Activated CD4-positive, alpha-beta T cell treated with anti-CD3 and anti-CD28 coated beads, Interleukin-2, amount 10 ng/mL, durations not matched to agents 24 days and 14 days (primary cell): ENCODE data around the gene ATXN7L1. TPM values are rescaled to one million over a fixed set of nuclear protein-coding genes. Genes with fewer than 3 reads are reported as not detected.

Experiments used
- DNase-seq: peaks from one replicate; pipeline ENCODE4 v3.0.0; 2022
- H3K27ac Mint-ChIP-seq: one replicate; pipeline ENCODE4 v1.8.0; 2022; ENCODE audit warnings: mild to moderate bottlenecking, mixed read lengths
- H3K27me3 Mint-ChIP-seq: one replicate; pipeline ENCODE4 v1.8.0; 2022; ENCODE audit warnings: mixed read lengths
- H3K36me3 Mint-ChIP-seq: one replicate; pipeline ENCODE4 v1.8.0; 2022; ENCODE audit warnings: low read depth, mild to moderate bottlenecking, mixed read lengths
- H3K4me1 Mint-ChIP-seq: one replicate; pipeline ENCODE4 v1.8.0; 2021; ENCODE audit warnings: mixed read lengths
- H3K4me3 Mint-ChIP-seq: one replicate; pipeline ENCODE4 v1.8.0; 2022; ENCODE audit warnings: mild to moderate bottlenecking, moderate library complexity, mixed read lengths
- H3K9me3 Mint-ChIP-seq: one replicate; pipeline ENCODE4 v1.8.0; 2021; ENCODE audit warnings: mixed read lengths
- intact Hi-C: fragments of 100-400 bp; cut with micrococcal nuclease; formaldehyde crosslinking; loops from one replicate; pipeline ENCODE4 v1.15.1; 2023
- total RNA-seq: library from RNA; stranded (reverse); gene quantifications from 2 replicates; pipeline ENCODE4 v1.2.3, GENCODE V29; 2022

ATXN7L1 gene
- total RNA-seq, 1 donor from 2014 or later = 8.5 TPM

- H3K4me3 Mint-ChIP-seq = peak overlapping the region; percentile 90
- peaks cover 7% of the 10 kb centered on the region for H3K36me3 Mint-ChIP-seq
- peaks cover 2% of the 10 kb centered on the region for H3K27me3 Mint-ChIP-seq
- peaks cover 52% of the 10 kb centered on the region for H3K4me1 Mint-ChIP-seq
- intact Hi-C loops = loop anchor here (1.0 to 5.0 kb wide), 2 partner anchors 12 to 128 kb away; no protein-coding TSS in a partner anchor
- no peaks in the 10 kb centered on the region for H3K9me3 Mint-ChIP-seq
- peak; percentile 81 for DNase-seq
- H3K27ac Mint-ChIP-seq = peak overlapping the region; percentile 93
Observed at GRCh38 chr7:105678811-105679495, 197.4 kb downstream of the ATXN7L1 start.

GRCh38 chr7:105677817-105678573 is 198.4 kb downstream of the ATXN7L1 start:
- peak overlapping the region; percentile 93 for H3K27ac Mint-ChIP-seq
- peak overlapping the region; percentile 90 for H3K4me3 Mint-ChIP-seq
- peaks cover 58% of the 10 kb centered on the region for H3K4me1 Mint-ChIP-seq
- DNase-seq = peak; percentile 88
- H3K27me3 Mint-ChIP-seq = no peaks in the 10 kb centered on the region
- intact Hi-C loops = loop anchor here (1.0 to 5.0 kb wide), 3 partner anchors 13 to 344 kb away; no protein-coding TSS in a partner anchor
- H3K9me3 Mint-ChIP-seq = no peaks in the 10 kb centered on the region
- peaks cover 7% of the 10 kb centered on the region for H3K36me3 Mint-ChIP-seq

DNA sequence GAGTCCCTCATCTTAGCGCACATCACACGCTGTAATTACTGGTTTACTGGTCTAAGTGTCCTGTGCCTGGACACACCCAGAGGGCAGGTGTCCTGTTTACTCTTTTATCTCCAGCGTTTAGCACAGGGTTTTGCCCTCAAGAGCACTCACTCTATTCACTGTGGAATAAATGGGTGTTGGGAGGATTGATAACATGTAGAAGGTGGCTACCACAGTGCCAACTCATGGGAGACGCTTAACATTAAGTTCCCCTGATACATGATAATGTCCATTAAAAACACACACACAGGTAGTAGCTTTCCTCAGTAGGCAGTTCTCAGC is 199.0 kb downstream of the ATXN7L1 start:
- Mint-ChIP-seq H3K27ac (peak overlapping the region; percentile 93), H3K4me1 (peaks cover 62% of the 10 kb centered on the region)

GRCh38 chr7:105675934-105676371 is 200.4 kb downstream of the ATXN7L1 start:
- H3K36me3 Mint-ChIP-seq = peaks cover 7% of the 10 kb centered on the region
- no peaks in the 10 kb centered on the region for H3K27me3 Mint-ChIP-seq
- DNase-seq = peak; percentile 77
- peaks cover 60% of the 10 kb centered on the region for H3K4me1 Mint-ChIP-seq
- intact Hi-C loops = loop anchor here (5.0 kb wide), 1 partner anchor 131 kb away; no protein-coding TSS in a partner anchor
- H3K27ac Mint-ChIP-seq = peak overlapping the region; percentile 66
- peak overlapping the region; percentile 62 for H3K4me3 Mint-ChIP-seq
- H3K9me3 Mint-ChIP-seq = no peaks in the 10 kb centered on the region

More for the DNA sequence above, 199.0 kb downstream of the ATXN7L1 start:
- intact Hi-C loops = loop anchor here (1.0 to 5.0 kb wide), 2 partner anchors 130 to 345 kb away; no protein-coding TSS in a partner anchor
- Mint-ChIP-seq H3K4me3 (peak overlapping the region; percentile 90), H3K27me3 (no peaks in the 10 kb centered on the region), H3K9me3 (no peaks in the 10 kb centered on the region), H3K36me3 (peaks cover 7% of the 10 kb centered on the region)
- DNase-seq = no peak

GRCh38 chr7:105674200-105674920 is 202.0 kb downstream of the ATXN7L1 start:
- peaks cover 7% of the 10 kb centered on the region for H3K36me3 Mint-ChIP-seq
- intact Hi-C loops = no loop called here
- H3K4me1 Mint-ChIP-seq = peaks cover 58% of the 10 kb centered on the region
- peak overlapping the region; percentile 68 for H3K27ac Mint-ChIP-seq
- H3K9me3 Mint-ChIP-seq = no peaks in the 10 kb centered on the region
- no peaks in the 10 kb centered on the region for H3K27me3 Mint-ChIP-seq
- no peak for DNase-seq
- no peak overlapping the region for H3K4me3 Mint-ChIP-seq

GRCh38 chr7:105673367-105674084 is 202.9 kb downstream of the ATXN7L1 start:
- intact Hi-C loops = no loop called here

DNA sequence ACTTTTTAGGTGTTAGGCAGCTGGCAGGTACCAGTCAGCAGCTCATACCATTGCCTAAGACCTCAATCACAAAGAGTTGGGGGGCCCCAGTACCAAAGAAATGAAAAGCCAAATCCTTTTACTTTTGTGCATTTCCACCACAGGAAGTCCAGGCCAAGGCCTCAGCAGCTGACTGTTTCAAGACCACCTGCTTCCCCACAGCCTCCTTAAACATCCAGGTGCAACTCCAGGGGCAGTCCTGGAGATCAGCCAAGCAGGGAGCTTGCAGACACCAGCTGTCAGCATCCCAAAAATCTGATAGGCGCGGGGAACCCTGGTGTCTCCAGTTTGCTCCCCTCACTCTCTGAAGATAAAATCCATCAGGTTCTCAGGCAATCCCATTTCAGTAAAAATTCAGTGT is 203.6 kb downstream of the ATXN7L1 start:
- Mint-ChIP-seq H3K9me3 (no peaks in the 10 kb centered on the region), H3K27me3 (no peaks in the 10 kb centered on the region), H3K4me1 (peaks cover 43% of the 10 kb centered on the region), H3K27ac (no peak overlapping the region), H3K36me3 (peaks cover 5% of the 10 kb centered on the region), H3K4me3 (no peak overlapping the region)
- intact Hi-C loops = no loop called here
- DNase-seq = no peak

More at GRCh38 chr7:105673367-105674084, 202.9 kb downstream of the ATXN7L1 start:
- Mint-ChIP-seq H3K27me3 (no peaks in the 10 kb centered on the region), H3K4me3 (no peak overlapping the region), H3K9me3 (no peaks in the 10 kb centered on the region), H3K4me1 (peaks cover 50% of the 10 kb centered on the region), H3K27ac (peak overlapping the region; percentile 25), H3K36me3 (peaks cover 7% of the 10 kb centered on the region)
- DNase-seq = no peak

DNA sequence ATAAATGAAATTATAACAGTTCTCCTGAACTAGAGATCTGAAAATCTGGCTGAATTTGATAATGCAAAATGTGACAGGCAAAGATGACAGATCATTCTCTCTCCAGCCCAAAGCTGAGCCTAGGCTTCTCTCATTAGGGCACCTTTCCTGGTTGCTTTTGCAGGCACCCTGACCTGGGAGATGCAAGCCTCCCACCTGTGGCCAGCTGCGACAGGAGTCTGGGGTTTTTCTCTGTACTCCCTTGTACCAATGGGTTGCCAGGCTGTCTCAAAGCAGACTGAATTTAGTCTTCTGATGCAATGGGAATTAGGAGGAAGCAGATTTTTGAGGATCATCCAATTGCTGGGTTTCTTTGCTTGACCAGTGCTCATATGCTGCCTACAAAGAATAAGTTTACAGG is 210.1 kb downstream of the ATXN7L1 start:
- Mint-ChIP-seq H3K27ac (no peak overlapping the region), H3K9me3 (no peaks in the 10 kb centered on the region), H3K36me3 (peaks cover 27% of the 10 kb centered on the region), H3K4me3 (no peak overlapping the region), H3K27me3 (no peaks in the 10 kb centered on the region), H3K4me1 (peaks cover 2% of the 10 kb centered on the region)
- intact Hi-C loops = no loop called here
- DNase-seq = no peak

GRCh38 chr7:105665684-105666083 is 210.7 kb downstream of the ATXN7L1 start:
- Mint-ChIP-seq H3K4me3 (no peak overlapping the region), H3K27ac (no peak overlapping the region), H3K27me3 (no peaks in the 10 kb centered on the region), H3K36me3 (peaks cover 32% of the 10 kb centered on the region), H3K9me3 (no peaks in the 10 kb centered on the region), H3K4me1 (peaks cover 2% of the 10 kb centered on the region)
- DNase-seq = no peak
- intact Hi-C loops = no loop called here

GRCh38 chr7:105664816-105665525 is 211.4 kb downstream of the ATXN7L1 start:
- no peaks in the 10 kb centered on the region for H3K9me3 Mint-ChIP-seq
- peaks cover 36% of the 10 kb centered on the region for H3K36me3 Mint-ChIP-seq
- peaks cover 2% of the 10 kb centered on the region for H3K4me1 Mint-ChIP-seq
- intact Hi-C loops = no loop called here
- H3K27me3 Mint-ChIP-seq = no peaks in the 10 kb centered on the region
- no peak for DNase-seq
- H3K4me3 Mint-ChIP-seq = no peak overlapping the region
- H3K27ac Mint-ChIP-seq = no peak overlapping the region

DNA sequence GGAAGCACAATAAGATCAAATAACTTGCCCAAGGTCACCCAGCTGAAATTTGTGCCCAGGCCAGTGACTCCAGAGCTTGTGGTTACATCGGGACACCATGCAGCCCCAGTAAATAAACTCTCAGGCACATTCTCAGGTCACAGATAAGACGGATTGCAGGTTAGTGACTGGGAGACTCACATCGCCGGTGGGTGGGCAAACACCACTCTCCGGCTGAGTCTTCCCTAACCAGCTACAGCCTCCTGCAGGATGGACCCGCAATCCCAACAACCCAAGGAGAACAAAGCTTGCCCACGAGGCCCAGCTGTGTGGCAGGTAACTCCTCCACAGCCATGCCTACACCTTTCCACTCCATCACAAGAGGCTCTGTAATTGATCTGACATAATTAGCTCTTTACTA is 213.4 kb downstream of the ATXN7L1 start:
- H3K4me3 Mint-ChIP-seq = no peak overlapping the region
- no peaks in the 10 kb centered on the region for H3K27me3 Mint-ChIP-seq
- intact Hi-C loops = no loop called here
- no peaks in the 10 kb centered on the region for H3K9me3 Mint-ChIP-seq
- peaks cover 2% of the 10 kb centered on the region for H3K4me1 Mint-ChIP-seq
- H3K36me3 Mint-ChIP-seq = peaks cover 43% of the 10 kb centered on the region
- no peak overlapping the region for H3K27ac Mint-ChIP-seq
- DNase-seq = no peak

- Mint-ChIP-seq H3K4me1 (peaks cover 1% of the 10 kb centered on the region), H3K36me3 (peaks cover 43% of the 10 kb centered on the region), H3K9me3 (no peaks in the 10 kb centered on the region), H3K27me3 (no peaks in the 10 kb centered on the region), H3K4me3 (no peak overlapping the region), H3K27ac (no peak overlapping the region)
- no peak for DNase-seq
- intact Hi-C loops = no loop called here
Observed at GRCh38 chr7:105661625-105662024, 214.8 kb downstream of the ATXN7L1 start.
